Measurements from ENCODE around the gene KL.
A peak's percentile ranks its signal among the peaks of the same experiment; 100 is the strongest.

Gene KL

DNA sequence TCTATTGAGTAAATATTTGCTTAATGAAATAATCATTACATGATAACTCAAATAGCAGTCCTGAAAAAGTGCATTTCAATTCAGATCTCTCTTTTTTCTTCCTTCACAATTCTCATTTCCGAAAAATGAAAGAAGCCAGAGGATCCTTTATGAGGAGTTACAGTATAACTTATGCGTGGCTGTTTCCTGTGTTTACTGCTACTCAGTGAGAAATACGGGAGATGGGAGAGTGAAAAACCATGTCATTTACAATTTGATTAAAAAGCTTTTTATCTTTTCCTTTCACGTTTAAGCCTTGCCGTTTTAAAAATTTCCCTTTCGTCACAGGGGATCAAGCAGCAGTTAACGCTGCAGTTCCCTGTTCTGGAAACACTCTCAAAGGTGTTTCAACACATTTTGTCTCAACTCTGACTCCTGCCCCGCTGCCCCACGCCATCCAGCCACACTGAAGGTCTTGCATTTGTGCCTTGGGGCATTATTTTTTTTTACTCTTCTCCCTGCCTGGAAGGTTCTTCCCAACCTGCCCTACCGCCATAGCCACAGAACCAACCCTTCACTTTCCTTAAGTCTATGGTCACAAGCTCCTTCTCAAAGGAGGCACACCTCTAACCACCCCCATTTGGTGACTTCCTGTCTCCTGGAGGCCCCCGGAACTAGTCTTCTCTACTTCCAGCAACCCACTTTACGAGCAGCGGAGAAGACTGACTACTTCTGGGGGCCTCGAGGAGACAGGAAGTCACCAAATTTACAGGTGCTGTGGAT is 17.0 kb downstream of the KL start:
- Histone ChIP-seq H3K9ac (ENCODE audit: low read depth in 1 of 2, low read length in 2 of 2) (no peak overlapping the region), H3K36me3 (ENCODE audit: control insufficient read depth in 1 of 2, insufficient read depth in 2 of 2, low read length in 2 of 2) (no peaks in the 10 kb centered on the region), H3K4me1 (ENCODE audit: control insufficient read depth in 1 of 2, insufficient read depth in 2 of 2, low read length in 2 of 2) (no peaks in the 10 kb centered on the region), H3K27ac (ENCODE audit: low read depth, low read length) (no peak overlapping the region), H3K9me3 (ENCODE audit: control insufficient read depth in 1 of 2, low read length in 2 of 2) (no peaks in the 10 kb centered on the region), H3K4me3 (ENCODE audit: low read depth in 1 of 2, low read length in 2 of 2) (peak overlapping the region in 1 of 2 donors; percentile 33), H3K27me3 (ENCODE audit: control insufficient read depth in 1 of 2, insufficient read depth in 2 of 2, low read length in 2 of 2) (no peaks in the 10 kb centered on the region)

DNA sequence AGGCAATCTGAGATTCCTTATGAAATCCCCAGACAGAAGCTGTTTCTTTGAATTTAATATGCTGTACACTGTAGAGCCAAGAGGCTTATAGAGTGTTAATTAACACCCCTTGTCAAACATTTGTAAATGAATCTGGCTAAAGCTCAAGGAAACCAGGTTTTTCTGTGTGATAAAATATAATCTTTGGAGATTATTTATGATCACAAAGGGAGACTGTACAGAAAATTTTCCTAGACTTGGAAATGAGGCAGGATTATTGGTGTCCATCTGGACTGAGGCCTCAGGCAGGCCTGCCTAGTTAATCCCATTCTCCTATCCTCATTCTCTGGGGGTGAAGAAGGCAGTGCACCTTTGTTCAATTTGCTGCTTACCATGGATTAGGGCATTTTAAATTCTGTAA is 17.8 kb downstream of the KL start:
- H3K27me3 ChIP-seq (ENCODE audit: control insufficient read depth in 1 of 2, insufficient read depth in 2 of 2, low read length in 2 of 2) = no peaks in the 10 kb centered on the region
- no peaks in the 10 kb centered on the region for H3K4me1 ChIP-seq (ENCODE audit: control insufficient read depth in 1 of 2, insufficient read depth in 2 of 2, low read length in 2 of 2)
- no peak overlapping the region for H3K9ac ChIP-seq (ENCODE audit: low read depth in 1 of 2, low read length in 2 of 2)
- no peak overlapping the region for H3K4me3 ChIP-seq (ENCODE audit: low read depth in 1 of 2, low read length in 2 of 2)
- no peaks in the 10 kb centered on the region for H3K36me3 ChIP-seq (ENCODE audit: control insufficient read depth in 1 of 2, insufficient read depth in 2 of 2, low read length in 2 of 2)
- no peak overlapping the region for H3K27ac ChIP-seq (ENCODE audit: low read depth, low read length)
- no peaks in the 10 kb centered on the region for H3K9me3 ChIP-seq (ENCODE audit: control insufficient read depth in 1 of 2, low read length in 2 of 2)

DNA sequence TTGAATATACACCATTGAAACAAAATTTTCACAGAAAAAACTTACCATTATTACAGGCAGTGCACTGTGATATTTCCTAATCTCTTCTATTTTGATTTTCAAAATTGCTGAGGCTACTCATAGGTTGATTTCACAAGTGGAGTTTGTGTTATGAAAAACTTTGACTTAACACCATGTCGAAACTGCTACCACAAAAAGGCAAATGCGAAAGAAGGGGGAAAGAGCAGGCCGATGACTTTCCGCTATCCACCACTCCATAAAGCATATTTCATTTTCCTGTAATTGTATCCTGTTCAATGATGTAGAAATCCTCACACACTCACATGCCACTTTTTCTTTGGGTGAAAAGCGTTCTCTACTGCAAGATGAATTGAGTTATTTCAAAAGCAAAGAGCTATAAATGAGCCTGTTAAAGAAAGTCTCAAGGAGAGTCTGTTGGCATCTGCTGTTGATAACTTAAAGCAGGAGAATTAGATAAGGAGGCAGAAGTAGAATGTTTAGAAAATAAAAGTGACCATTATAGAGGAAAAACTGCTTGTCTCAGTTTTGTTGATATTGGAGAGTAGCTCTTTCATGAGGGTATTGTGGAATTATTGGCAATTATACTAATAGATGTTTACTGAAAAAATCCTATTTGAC is 18.8 kb downstream of the KL start:
- no peak overlapping the region for H3K4me3 ChIP-seq (ENCODE audit: low read depth in 1 of 2, low read length in 2 of 2)
- no peak overlapping the region for H3K27ac ChIP-seq (ENCODE audit: low read depth, low read length)
- no peak overlapping the region for H3K9ac ChIP-seq (ENCODE audit: low read depth in 1 of 2, low read length in 2 of 2)

DNA sequence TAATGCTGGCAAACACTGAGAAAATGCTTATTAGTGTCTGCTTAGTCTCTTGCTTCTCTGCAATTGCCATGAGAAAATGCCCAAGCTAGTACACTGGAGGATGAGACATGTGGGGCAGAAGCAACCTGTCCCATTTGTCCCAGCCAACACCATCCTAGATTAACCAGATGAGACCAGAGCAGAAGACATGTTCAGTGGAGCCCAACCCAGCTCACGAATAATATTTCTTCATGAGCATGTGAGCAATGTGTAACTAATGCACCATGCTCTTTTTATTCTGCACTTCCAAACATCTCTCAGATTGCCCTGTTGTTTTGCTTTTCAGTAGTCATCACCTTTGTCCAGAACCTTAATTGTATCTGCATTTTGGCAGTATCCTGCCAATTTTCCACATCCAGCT is 21.4 kb downstream of the KL start:
- Histone ChIP-seq H3K9ac (ENCODE audit: low read depth in 1 of 2, low read length in 2 of 2) (no peak overlapping the region), H3K9me3 (ENCODE audit: control insufficient read depth in 1 of 2, low read length in 2 of 2) (no peaks in the 10 kb centered on the region), H3K27me3 (ENCODE audit: control insufficient read depth in 1 of 2, insufficient read depth in 2 of 2, low read length in 2 of 2) (no peaks in the 10 kb centered on the region), H3K36me3 (ENCODE audit: control insufficient read depth in 1 of 2, insufficient read depth in 2 of 2, low read length in 2 of 2) (no peaks in the 10 kb centered on the region), H3K27ac (ENCODE audit: low read depth, low read length) (no peak overlapping the region), H3K4me1 (ENCODE audit: control insufficient read depth in 1 of 2, insufficient read depth in 2 of 2, low read length in 2 of 2) (no peaks in the 10 kb centered on the region), H3K4me3 (ENCODE audit: low read depth in 1 of 2, low read length in 2 of 2) (no peak overlapping the region)

More for the DNA sequence above, 18.8 kb downstream of the KL start:
- H3K27me3 ChIP-seq (ENCODE audit: control insufficient read depth in 1 of 2, insufficient read depth in 2 of 2, low read length in 2 of 2) = no peaks in the 10 kb centered on the region
- no peaks in the 10 kb centered on the region for H3K9me3 ChIP-seq (ENCODE audit: control insufficient read depth in 1 of 2, low read length in 2 of 2)
- no peaks in the 10 kb centered on the region for H3K36me3 ChIP-seq (ENCODE audit: control insufficient read depth in 1 of 2, insufficient read depth in 2 of 2, low read length in 2 of 2)
- H3K4me1 ChIP-seq (ENCODE audit: control insufficient read depth in 1 of 2, insufficient read depth in 2 of 2, low read length in 2 of 2) = no peaks in the 10 kb centered on the region

DNA sequence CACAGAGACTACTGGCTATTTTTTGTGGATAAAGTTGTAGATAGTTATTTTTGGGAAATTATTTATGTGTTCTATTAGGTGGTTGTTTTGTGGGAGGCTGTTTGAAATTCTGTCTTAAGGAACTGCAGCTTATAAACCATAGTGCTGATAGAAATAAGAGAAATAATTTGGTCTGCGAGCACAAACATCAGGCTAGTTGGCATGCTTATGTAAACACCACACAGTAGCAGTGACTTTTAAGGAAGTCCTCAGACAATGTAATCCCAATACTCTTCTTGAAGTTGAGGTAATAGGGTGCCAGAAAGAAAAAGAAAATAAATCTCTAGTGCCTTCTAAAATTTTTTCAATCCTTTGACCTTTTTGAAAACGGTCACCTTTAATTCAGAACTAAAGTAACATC is 23.9 kb downstream of the KL start:
- Histone ChIP-seq H3K9ac (ENCODE audit: low read depth in 1 of 2, low read length in 2 of 2) (no peak overlapping the region), H3K27me3 (ENCODE audit: control insufficient read depth in 1 of 2, insufficient read depth in 2 of 2, low read length in 2 of 2) (no peaks in the 10 kb centered on the region), H3K4me1 (ENCODE audit: control insufficient read depth in 1 of 2, insufficient read depth in 2 of 2, low read length in 2 of 2) (no peaks in the 10 kb centered on the region), H3K27ac (ENCODE audit: low read depth, low read length) (no peak overlapping the region), H3K4me3 (ENCODE audit: low read depth in 1 of 2, low read length in 2 of 2) (no peak overlapping the region), H3K36me3 (ENCODE audit: control insufficient read depth in 1 of 2, insufficient read depth in 2 of 2, low read length in 2 of 2) (no peaks in the 10 kb centered on the region), H3K9me3 (ENCODE audit: control insufficient read depth in 1 of 2, low read length in 2 of 2) (no peaks in the 10 kb centered on the region)

DNA sequence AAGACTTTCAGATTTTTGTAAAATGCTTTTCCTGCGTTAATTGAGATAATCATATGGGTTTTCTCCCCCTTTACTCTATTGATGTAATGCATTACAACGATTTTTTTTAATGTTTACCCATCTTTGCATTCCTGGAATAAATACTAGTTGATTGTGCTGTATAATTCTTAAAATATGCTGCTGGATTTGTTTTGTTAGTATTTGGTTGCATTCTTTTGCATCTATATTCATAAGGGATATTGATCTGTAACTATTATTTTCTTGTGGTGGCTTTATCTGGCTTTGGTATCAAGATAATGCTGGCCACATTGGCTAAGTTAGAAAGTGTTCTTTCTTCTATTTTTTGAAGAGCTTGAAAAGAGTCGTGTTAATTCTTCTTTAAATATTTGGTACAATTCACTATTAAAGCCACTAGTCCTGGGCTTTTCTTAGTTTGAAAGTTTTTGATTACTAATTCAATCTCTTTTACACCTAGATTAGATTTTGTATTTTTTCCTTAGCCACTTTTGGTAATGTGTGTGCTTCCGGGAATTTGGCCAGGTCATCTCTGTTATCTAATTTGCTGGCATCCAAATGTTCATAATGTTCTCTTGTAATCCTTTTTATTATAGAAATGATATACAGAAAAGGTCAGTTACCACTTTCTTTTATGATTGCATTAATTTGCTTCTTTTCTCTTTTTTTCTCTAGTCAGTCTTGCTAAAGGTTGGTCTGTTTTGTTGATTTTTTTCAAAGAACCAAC is 29.8 kb downstream of the KL start:
- H3K36me3 ChIP-seq (ENCODE audit: control insufficient read depth in 1 of 2, insufficient read depth in 2 of 2, low read length in 2 of 2) = no peaks in the 10 kb centered on the region
- H3K4me1 ChIP-seq (ENCODE audit: control insufficient read depth in 1 of 2, insufficient read depth in 2 of 2, low read length in 2 of 2) = no peaks in the 10 kb centered on the region
- no peaks in the 10 kb centered on the region for H3K9me3 ChIP-seq (ENCODE audit: control insufficient read depth in 1 of 2, low read length in 2 of 2)
- H3K9ac ChIP-seq (ENCODE audit: low read depth in 1 of 2, low read length in 2 of 2) = no peak overlapping the region
- no peak overlapping the region for H3K4me3 ChIP-seq (ENCODE audit: low read depth in 1 of 2, low read length in 2 of 2)
- no peak overlapping the region for H3K27ac ChIP-seq (ENCODE audit: low read depth, low read length)
- H3K27me3 ChIP-seq (ENCODE audit: control insufficient read depth in 1 of 2, insufficient read depth in 2 of 2, low read length in 2 of 2) = no peaks in the 10 kb centered on the region

DNA sequence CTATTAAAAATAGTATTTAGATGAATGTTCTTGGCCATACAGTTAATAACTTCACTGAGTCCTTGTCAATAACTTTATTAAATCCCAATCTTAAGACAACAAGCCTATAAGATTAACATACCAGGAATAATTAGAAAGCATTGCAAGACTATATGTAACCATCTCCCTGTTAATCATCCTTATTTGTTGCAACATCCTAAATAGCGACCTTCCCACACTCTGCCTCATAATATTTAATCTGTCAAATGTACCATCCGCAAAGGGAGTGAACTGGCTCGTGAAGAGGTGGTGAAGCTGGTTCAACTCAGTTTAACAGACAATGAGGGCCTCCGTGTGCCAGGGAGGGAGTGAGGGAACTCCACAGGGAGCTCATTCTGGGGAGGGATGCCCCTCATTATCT is 33.9 kb downstream of the KL start:
- H3K36me3 ChIP-seq (ENCODE audit: control insufficient read depth in 1 of 2, insufficient read depth in 2 of 2, low read length in 2 of 2) = no peaks in the 10 kb centered on the region
- no peaks in the 10 kb centered on the region for H3K4me1 ChIP-seq (ENCODE audit: control insufficient read depth in 1 of 2, insufficient read depth in 2 of 2, low read length in 2 of 2)

DNA sequence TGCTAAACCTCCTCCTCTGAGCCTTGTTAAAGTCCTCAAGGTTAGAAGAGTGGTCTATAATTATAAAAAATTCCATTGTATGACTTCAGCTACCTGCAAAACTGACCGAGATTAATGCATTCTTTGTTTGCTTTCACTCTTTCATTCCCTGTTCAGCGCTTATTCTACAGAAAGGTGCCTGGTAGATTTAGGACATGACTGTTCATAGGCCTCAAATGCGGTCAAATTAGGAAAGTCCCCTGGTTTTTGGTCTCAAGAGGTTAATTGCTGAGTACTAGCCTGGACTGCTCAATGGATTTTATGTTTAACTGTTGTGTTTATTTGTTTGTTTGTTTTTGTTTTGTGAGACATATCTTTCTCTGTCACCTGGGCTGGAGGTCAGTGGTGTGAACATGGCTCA is 35.4 kb downstream of the KL start:
- Histone ChIP-seq H3K9me3 (ENCODE audit: control insufficient read depth in 1 of 2, low read length in 2 of 2) (no peaks in the 10 kb centered on the region), H3K9ac (ENCODE audit: low read depth in 1 of 2, low read length in 2 of 2) (no peak overlapping the region), H3K27ac (ENCODE audit: low read depth, low read length) (no peak overlapping the region), H3K27me3 (ENCODE audit: control insufficient read depth in 1 of 2, insufficient read depth in 2 of 2, low read length in 2 of 2) (no peaks in the 10 kb centered on the region), H3K4me3 (ENCODE audit: low read depth in 1 of 2, low read length in 2 of 2) (no peak overlapping the region), H3K36me3 (ENCODE audit: control insufficient read depth in 1 of 2, insufficient read depth in 2 of 2, low read length in 2 of 2) (no peaks in the 10 kb centered on the region), H3K4me1 (ENCODE audit: control insufficient read depth in 1 of 2, insufficient read depth in 2 of 2, low read length in 2 of 2) (no peaks in the 10 kb centered on the region)

More for the DNA sequence above, 33.9 kb downstream of the KL start:
- Histone ChIP-seq H3K27ac (ENCODE audit: low read depth, low read length) (no peak overlapping the region), H3K27me3 (ENCODE audit: control insufficient read depth in 1 of 2, insufficient read depth in 2 of 2, low read length in 2 of 2) (no peaks in the 10 kb centered on the region), H3K4me3 (ENCODE audit: low read depth in 1 of 2, low read length in 2 of 2) (no peak overlapping the region), H3K9ac (ENCODE audit: low read depth in 1 of 2, low read length in 2 of 2) (no peak overlapping the region), H3K9me3 (ENCODE audit: control insufficient read depth in 1 of 2, low read length in 2 of 2) (no peaks in the 10 kb centered on the region)

DNA sequence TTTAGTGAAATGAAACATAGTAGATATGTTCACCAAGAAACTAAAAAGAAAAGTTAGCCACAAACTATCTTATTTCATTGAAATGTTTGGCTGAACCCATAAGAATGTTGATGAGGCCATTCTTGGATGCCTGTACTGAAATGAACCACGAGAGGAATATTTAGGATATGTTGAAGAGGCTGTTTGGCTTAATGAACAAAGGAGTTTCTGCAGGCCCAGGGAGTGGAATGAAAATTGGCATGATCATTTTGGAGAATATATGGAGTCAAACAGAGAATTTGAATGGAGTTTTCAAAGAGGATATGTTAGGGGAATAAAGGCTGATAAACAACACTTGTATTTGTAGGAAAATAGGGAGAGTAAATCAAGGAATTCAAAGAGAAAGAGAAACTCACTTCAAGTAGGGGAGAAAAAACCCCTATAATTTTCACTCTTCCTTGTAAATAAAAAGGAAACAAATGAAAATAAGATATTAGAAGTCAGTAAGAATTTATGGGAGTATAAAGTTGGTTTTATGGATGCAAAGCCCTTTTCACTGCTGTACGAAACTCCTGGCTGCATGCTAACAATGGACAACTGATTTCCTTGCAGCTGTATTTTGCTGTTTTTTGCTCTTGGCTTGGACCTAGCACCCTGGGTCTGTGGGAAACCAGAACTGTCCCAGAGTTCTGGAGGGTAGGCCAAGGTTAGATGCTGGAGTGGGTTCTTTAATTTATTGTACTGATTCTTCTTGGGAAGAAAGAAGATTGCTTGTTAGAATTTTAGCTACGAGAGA is 36.5 kb downstream of the KL start:
- Histone ChIP-seq H3K4me1 (ENCODE audit: control insufficient read depth in 1 of 2, insufficient read depth in 2 of 2, low read length in 2 of 2) (no peaks in the 10 kb centered on the region), H3K9me3 (ENCODE audit: control insufficient read depth in 1 of 2, low read length in 2 of 2) (no peaks in the 10 kb centered on the region), H3K9ac (ENCODE audit: low read depth in 1 of 2, low read length in 2 of 2) (no peak overlapping the region), H3K4me3 (ENCODE audit: low read depth in 1 of 2, low read length in 2 of 2) (no peak overlapping the region), H3K27ac (ENCODE audit: low read depth, low read length) (no peak overlapping the region), H3K36me3 (ENCODE audit: control insufficient read depth in 1 of 2, insufficient read depth in 2 of 2, low read length in 2 of 2) (no peaks in the 10 kb centered on the region), H3K27me3 (ENCODE audit: control insufficient read depth in 1 of 2, insufficient read depth in 2 of 2, low read length in 2 of 2) (no peaks in the 10 kb centered on the region)
